ENCODE results near the gene WASF2.
"Not testable (repeated sequence)": the region's sequence is repeated elsewhere in the genome, so short reads cannot be mapped to it uniquely, and the experiment has no call there.

The WASF2 gene

GRCh38 chr1:27496604-27497155 is 6.7 kb upstream of the WASF2 start:
- no peak for DNase-seq (ENCODE audit: low read depth)

- DNase-seq (ENCODE audit: low read depth): no peak
Measured at GRCh38 chr1:27492796-27493195, 2.8 kb upstream of the WASF2 start.

- DNase-seq (ENCODE audit: low read depth): no peak
Measured at GRCh38 chr1:27491748-27492700, 2.1 kb upstream of the WASF2 start.

- peak; percentile 4 for DNase-seq (ENCODE audit: low read depth)
Measured at GRCh38 chr1:27489501-27489972, 430 bp downstream of the WASF2 start.

GRCh38 chr1:27487966-27488884 is 1.7 kb downstream of the WASF2 start:
- DNase-seq (ENCODE audit: low read depth): no peak

GRCh38 chr1:27485363-27485762 is 4.6 kb downstream of the WASF2 start:
- no peak for DNase-seq (ENCODE audit: low read depth)

- no peak for DNase-seq (ENCODE audit: low read depth)
Measured at GRCh38 chr1:27483659-27484058, 6.3 kb downstream of the WASF2 start.

- DNase-seq (ENCODE audit: low read depth): no peak
Measured at GRCh38 chr1:27481994-27482620, 7.9 kb downstream of the WASF2 start.

GRCh38 chr1:27478098-27478497 is 11.9 kb downstream of the WASF2 start:
- DNase-seq (ENCODE audit: low read depth): no peak

GRCh38 chr1:27476237-27476636 is 13.7 kb downstream of the WASF2 start:
- DNase-seq (ENCODE audit: low read depth): no peak

- DNase-seq (ENCODE audit: low read depth): no peak
Measured at GRCh38 chr1:27475720-27476119, 14.2 kb downstream of the WASF2 start.

- DNase-seq (ENCODE audit: low read depth): no peak
Measured at GRCh38 chr1:27473755-27474154, 16.2 kb downstream of the WASF2 start.

GRCh38 chr1:27472098-27472497 is 17.9 kb downstream of the WASF2 start:
- not testable (repeated sequence) for DNase-seq (ENCODE audit: low read depth)

- no peak for DNase-seq (ENCODE audit: low read depth)
Measured at GRCh38 chr1:27471477-27471876, 18.5 kb downstream of the WASF2 start.

- no peak for DNase-seq (ENCODE audit: low read depth)
Measured at GRCh38 chr1:27469334-27469733, 20.6 kb downstream of the WASF2 start.

- not testable (repeated sequence) for DNase-seq (ENCODE audit: low read depth)
Measured at GRCh38 chr1:27468378-27468777, 21.6 kb downstream of the WASF2 start.

GRCh38 chr1:27464926-27465647 is 24.9 kb downstream of the WASF2 start:
- DNase-seq (ENCODE audit: low read depth): no peak

GRCh38 chr1:27463916-27464315 is 26.1 kb downstream of the WASF2 start:
- not testable (repeated sequence) for DNase-seq (ENCODE audit: low read depth)

- DNase-seq (ENCODE audit: low read depth): not testable (repeated sequence)
Measured at GRCh38 chr1:27458521-27458920, 31.4 kb downstream of the WASF2 start.

GRCh38 chr1:27455139-27455811 is 34.7 kb downstream of the WASF2 start:
- no peak for DNase-seq (ENCODE audit: low read depth)

Data from stimulated activated CD8-positive, alpha-beta memory T cell treated with anti-CD3 and anti-CD28 coated beads, Interleukin-12 subunit alpha, Interleukin-12 subunit beta, amount 100 ng/mL, for 1 hour (primary cell).